HepG2 (cell line): ENCODE data around the gene ADCY9. TPM values are rescaled to one million over a fixed set of nuclear protein-coding genes. Genes with fewer than 3 reads are reported as not detected.
A peak's percentile ranks its signal among the peaks of the same experiment; 100 is the strongest.

Experiments
- EED ChIP-seq: sonication (generic); formaldehyde crosslinking; IDR thresholded peaks from 2 replicates; pipeline ENCODE4 v1.5.0; 2020; ENCODE audit warnings: mild to moderate bottlenecking, missing genetic modification reagents
- FOXC1 ChIP-seq: sonication (generic); formaldehyde crosslinking; IDR thresholded peaks from 2 replicates; pipeline ENCODE4 v1.8.0; 2022; ENCODE audit warnings: mild to moderate bottlenecking, missing genetic modification reagents, borderline replicate concordance
- IKZF1 ChIP-seq: fragments of 450-650 bp; IDR thresholded peaks from 2 replicates; pipeline ENCODE4 v1.7.1; 2016
- JARID2 ChIP-seq: sonication (generic); formaldehyde crosslinking; IDR thresholded peaks from 2 replicates; pipeline ENCODE4 v1.8.1; 2023; ENCODE audit warnings: missing genetic modification reagents, inconsistent platforms; ENCODE audit not compliant: insufficient replicate concordance
- MXI1 ChIP-seq: IDR thresholded peaks from 3 replicates; pipeline ENCODE4 v1.6.1; 2012; ENCODE audit warnings: low read depth, low read length, inconsistent platforms, borderline replicate concordance
- NFKBIZ ChIP-seq: IDR thresholded peaks from 2 replicates; pipeline ENCODE4 v1.6.1; 2018; ENCODE audit warnings: missing genetic modification reagents, missing compliant biosample characterization
- SIX4 ChIP-seq: sonication (generic); formaldehyde crosslinking; IDR thresholded peaks from 2 replicates; pipeline ENCODE4 v1.4.0; 2020; ENCODE audit warnings: missing genetic modification reagents
- TCF7 ChIP-seq: sonication (generic); IDR thresholded peaks from 2 replicates; pipeline ENCODE4 v1.6.1; 2016; ENCODE audit warnings: antibody characterized with exemption, low read depth
- TOPORS ChIP-seq: sonication (generic); formaldehyde crosslinking; IDR thresholded peaks from 2 replicates; pipeline ENCODE4 v1.8.0; 2023; ENCODE audit warnings: mild to moderate bottlenecking, missing genetic modification reagents
- ZNF317 ChIP-seq: sonication (generic); formaldehyde crosslinking; IDR thresholded peaks from 2 replicates; pipeline ENCODE4 v1.5.0; 2020; ENCODE audit warnings: mild to moderate bottlenecking, missing genetic modification reagents
- ZNF629 ChIP-seq: sonication (generic); formaldehyde crosslinking; conservative IDR thresholded peaks from 2 replicates; pipeline ENCODE4 v1.5.0; 2020; ENCODE audit warnings: missing genetic modification reagents
- ZNF879 ChIP-seq: sonication (generic); formaldehyde crosslinking; IDR thresholded peaks from 2 replicates; pipeline ENCODE4 v1.8.1; 2023; ENCODE audit warnings: missing genetic modification reagents
- polyA plus RNA-seq, 8 experiments: library from polyadenylated mRNA; depleted of rRNA in 3 of 8; stranded (reverse) in 7 of 8; unstranded in 1 of 8; fragments of >200 nt; fragmentation: Illumina TruSeq in 4 of 8; extraction: Trizol in 4 of 8; gene quantifications; 2 replicates each; pipeline versions ENCODE4 v1.2.1 to v1.2.3, GENCODE V29; 2011 to 2016; ENCODE audit warnings: low read depth in 4 of 8, missing spikeins in 1 of 8, mixed read lengths in 1 of 8; ENCODE audit not compliant: insufficient read depth in 1 of 8
- total RNA-seq, 5 experiments: library from RNA; depleted of rRNA; stranded (reverse); fragments of >200 nt; fragmentation: Illumina TruSeq; extraction: Trizol; gene quantifications; 2 replicates each; pipeline ENCODE4 v1.2.3, GENCODE V29; 2016; ENCODE audit warnings: low read depth in 1 of 5
- TF ChIP-seq, protein P1 (sequence below): sonication (generic); formaldehyde crosslinking; IDR thresholded peaks from 2 replicates; pipeline ENCODE4 v1.5.0; 2020; ENCODE audit warnings: mild to moderate bottlenecking, missing genetic modification reagents
- TF ChIP-seq, protein P2 (sequence below): sonication (generic); formaldehyde crosslinking; IDR thresholded peaks from one replicate; pipeline ENCODE4 v1.5.1; 2020; ENCODE audit warnings: mild to moderate bottlenecking, missing genetic modification reagents; ENCODE audit errors: not compliant biosample characterization
- TF ChIP-seq, protein P3 (sequence below): sonication (generic); formaldehyde crosslinking; IDR thresholded peaks from 2 replicates; pipeline ENCODE4 v1.4.0; 2020; ENCODE audit warnings: missing genetic modification reagents
- TF ChIP-seq, protein P4 (sequence below): sonication (generic); formaldehyde crosslinking; IDR thresholded peaks from 2 replicates; pipeline ENCODE4 v1.4.0; 2020; ENCODE audit warnings: missing genetic modification reagents

Gene ADCY9
- total and polyA plus RNA-seq, 2 of the 13 experiments (the other 11 are each of a cell fraction or from before 2014, with no cell fraction given) = 11.2 to 13.9 TPM

DNA sequence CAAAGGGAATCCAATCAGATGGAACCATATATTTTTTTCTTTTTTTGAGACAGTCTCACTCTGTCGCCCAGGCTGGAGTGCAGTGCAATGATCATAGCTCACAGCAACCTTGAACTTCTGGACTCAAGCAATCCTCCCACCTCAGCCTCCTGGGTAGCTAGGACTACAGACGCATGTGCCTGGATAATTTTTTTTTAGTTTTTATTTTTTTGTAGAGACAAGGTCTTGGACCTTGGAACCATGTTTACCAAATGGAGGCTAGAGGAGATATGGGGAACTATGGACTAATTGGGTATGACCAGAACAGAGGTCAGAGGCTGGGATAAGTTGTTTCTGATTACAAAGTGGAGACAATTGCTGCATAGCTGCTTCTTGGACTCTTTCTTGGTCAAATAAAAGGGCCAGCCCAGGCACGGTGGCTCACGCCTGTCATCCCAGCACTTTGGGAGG is 41.2 kb upstream of the ADCY9 start (continued):
- TF ChIP-seq, protein P1, sequence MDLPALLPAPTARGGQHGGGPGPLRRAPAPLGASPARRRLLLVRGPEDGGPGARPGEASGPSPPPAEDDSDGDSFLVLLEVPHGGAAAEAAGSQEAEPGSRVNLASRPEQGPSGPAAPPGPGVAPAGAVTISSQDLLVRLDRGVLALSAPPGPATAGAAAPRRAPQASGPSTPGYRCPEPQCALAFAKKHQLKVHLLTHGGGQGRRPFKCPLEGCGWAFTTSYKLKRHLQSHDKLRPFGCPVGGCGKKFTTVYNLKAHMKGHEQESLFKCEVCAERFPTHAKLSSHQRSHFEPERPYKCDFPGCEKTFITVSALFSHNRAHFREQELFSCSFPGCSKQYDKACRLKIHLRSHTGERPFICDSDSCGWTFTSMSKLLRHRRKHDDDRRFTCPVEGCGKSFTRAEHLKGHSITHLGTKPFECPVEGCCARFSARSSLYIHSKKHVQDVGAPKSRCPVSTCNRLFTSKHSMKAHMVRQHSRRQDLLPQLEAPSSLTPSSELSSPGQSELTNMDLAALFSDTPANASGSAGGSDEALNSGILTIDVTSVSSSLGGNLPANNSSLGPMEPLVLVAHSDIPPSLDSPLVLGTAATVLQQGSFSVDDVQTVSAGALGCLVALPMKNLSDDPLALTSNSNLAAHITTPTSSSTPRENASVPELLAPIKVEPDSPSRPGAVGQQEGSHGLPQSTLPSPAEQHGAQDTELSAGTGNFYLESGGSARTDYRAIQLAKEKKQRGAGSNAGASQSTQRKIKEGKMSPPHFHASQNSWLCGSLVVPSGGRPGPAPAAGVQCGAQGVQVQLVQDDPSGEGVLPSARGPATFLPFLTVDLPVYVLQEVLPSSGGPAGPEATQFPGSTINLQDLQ (CRISPR knock-in tag) = no peak
- TF ChIP-seq, protein P2, sequence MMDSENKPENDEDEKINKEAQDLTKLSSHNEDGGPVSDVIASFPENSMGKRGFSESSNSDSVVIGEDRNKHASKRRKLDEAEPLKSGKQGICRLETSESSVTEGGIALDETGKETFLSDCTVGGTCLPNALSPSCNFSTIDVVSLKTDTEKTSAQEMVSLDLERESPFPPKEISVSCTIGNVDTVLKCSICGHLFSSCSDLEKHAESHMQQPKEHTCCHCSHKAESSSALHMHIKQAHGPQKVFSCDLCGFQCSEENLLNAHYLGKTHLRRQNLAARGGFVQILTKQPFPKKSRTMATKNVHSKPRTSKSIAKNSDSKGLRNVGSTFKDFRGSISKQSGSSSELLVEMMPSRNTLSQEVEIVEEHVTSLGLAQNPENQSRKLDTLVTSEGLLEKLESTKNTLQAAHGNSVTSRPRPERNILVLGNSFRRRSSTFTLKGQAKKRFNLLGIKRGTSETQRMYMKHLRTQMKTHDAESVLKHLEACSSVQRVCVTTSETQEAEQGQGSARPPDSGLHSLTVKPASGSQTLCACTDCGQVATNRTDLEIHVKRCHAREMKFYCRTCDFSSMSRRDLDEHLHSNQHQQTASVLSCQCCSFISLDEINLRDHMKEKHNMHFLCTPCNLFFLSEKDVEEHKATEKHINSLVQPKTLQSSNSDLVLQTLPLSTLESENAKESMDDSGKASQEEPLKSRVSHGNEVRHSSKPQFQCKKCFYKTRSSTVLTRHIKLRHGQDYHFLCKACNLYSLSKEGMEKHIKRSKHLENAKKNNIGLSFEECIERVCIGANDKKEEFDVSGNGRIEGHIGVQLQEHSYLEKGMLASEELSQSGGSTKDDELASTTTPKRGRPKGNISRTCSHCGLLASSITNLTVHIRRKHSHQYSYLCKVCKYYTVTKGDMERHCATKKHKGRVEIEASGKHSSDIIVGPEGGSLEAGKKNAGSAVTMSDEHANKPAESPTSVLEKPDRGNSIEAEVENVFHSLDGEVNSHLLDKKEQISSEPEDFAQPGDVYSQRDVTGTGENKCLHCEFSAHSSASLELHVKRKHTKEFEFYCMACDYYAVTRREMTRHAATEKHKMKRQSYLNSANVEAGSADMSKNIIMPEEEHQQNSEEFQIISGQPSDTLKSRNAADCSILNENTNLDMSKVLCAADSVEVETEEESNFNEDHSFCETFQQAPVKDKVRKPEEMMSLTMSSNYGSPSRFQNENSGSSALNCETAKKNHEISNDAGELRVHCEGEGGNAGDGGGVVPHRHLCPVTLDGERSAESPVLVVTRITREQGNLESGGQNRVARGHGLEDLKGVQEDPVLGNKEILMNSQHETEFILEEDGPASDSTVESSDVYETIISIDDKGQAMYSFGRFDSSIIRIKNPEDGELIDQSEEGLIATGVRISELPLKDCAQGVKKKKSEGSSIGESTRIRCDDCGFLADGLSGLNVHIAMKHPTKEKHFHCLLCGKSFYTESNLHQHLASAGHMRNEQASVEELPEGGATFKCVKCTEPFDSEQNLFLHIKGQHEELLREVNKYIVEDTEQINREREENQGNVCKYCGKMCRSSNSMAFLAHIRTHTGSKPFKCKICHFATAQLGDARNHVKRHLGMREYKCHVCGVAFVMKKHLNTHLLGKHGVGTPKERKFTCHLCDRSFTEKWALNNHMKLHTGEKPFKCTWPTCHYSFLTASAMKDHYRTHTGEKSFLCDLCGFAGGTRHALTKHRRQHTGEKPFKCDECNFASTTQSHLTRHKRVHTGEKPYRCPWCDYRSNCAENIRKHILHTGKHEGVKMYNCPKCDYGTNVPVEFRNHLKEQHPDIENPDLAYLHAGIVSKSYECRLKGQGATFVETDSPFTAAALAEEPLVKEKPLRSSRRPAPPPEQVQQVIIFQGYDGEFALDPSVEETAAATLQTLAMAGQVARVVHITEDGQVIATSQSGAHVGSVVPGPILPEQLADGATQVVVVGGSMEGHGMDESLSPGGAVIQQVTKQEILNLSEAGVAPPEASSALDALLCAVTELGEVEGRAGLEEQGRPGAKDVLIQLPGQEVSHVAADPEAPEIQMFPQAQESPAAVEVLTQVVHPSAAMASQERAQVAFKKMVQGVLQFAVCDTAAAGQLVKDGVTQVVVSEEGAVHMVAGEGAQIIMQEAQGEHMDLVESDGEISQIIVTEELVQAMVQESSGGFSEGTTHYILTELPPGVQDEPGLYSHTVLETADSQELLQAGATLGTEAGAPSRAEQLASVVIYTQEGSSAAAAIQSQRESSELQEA = no peak
- TF ChIP-seq ZNF629 (CRISPR knock-in tag) (peak; percentile 90), EED (CRISPR knock-in tag) (no peak), NFKBIZ (CRISPR knock-in tag) (peak; percentile 40; the same call in 1 of the 2 replicates), IKZF1 (no peak), ZNF879 (no peak), SIX4 (no peak), TOPORS (CRISPR knock-in tag) (no peak), JARID2 (CRISPR knock-in tag) (no peak), FOXC1 (CRISPR knock-in tag) (no peak), MXI1 (no peak), TCF7 (peak; percentile 22; the same call in 1 of the 2 replicates), ZNF317 (CRISPR knock-in tag) (peak; percentile 65; the same call in 1 of the 2 replicates)
- TF ChIP-seq, protein P3, sequence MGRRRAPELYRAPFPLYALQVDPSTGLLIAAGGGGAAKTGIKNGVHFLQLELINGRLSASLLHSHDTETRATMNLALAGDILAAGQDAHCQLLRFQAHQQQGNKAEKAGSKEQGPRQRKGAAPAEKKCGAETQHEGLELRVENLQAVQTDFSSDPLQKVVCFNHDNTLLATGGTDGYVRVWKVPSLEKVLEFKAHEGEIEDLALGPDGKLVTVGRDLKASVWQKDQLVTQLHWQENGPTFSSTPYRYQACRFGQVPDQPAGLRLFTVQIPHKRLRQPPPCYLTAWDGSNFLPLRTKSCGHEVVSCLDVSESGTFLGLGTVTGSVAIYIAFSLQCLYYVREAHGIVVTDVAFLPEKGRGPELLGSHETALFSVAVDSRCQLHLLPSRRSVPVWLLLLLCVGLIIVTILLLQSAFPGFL (CRISPR knock-in tag) = no peak
- TF ChIP-seq, protein P4, sequence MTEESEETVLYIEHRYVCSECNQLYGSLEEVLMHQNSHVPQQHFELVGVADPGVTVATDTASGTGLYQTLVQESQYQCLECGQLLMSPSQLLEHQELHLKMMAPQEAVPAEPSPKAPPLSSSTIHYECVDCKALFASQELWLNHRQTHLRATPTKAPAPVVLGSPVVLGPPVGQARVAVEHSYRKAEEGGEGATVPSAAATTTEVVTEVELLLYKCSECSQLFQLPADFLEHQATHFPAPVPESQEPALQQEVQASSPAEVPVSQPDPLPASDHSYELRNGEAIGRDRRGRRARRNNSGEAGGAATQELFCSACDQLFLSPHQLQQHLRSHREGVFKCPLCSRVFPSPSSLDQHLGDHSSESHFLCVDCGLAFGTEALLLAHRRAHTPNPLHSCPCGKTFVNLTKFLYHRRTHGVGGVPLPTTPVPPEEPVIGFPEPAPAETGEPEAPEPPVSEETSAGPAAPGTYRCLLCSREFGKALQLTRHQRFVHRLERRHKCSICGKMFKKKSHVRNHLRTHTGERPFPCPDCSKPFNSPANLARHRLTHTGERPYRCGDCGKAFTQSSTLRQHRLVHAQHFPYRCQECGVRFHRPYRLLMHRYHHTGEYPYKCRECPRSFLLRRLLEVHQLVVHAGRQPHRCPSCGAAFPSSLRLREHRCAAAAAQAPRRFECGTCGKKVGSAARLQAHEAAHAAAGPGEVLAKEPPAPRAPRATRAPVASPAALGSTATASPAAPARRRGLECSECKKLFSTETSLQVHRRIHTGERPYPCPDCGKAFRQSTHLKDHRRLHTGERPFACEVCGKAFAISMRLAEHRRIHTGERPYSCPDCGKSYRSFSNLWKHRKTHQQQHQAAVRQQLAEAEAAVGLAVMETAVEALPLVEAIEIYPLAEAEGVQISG (CRISPR knock-in tag) = peak; percentile 37; the same call in 1 of the 2 replicates
